Measurements from ENCODE around the gene KDSR. TPM values are rescaled to one million over a fixed set of nuclear protein-coding genes. Genes with fewer than 3 reads are reported as not detected.
A peak's percentile ranks its signal among the peaks of the same experiment; 100 is the strongest.

The KDSR gene
- total and polyA plus RNA-seq, 9 of the 15 experiments (the other 6 are each of a cell fraction or from before 2014, with no cell fraction given), result 4.0 to 24.7 (median 12.4) TPM

DNA sequence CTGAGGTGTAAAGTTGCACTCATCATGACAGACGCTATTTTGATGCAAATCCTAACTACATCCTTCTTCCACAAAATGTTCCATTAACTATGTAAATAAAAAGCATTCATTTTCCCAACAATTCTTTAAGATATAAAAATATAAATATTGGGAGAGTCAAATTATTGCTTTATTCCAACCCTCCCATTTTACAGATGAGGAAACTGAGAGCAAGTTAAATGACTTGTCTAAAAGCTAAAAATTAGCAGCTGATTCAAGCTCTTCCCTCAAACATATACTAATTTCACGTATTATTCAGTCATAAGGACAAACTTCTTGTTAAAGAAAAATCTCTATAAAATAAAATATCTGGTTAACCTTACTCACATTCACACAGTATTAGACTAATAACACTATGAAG lies 16.8 kb downstream of the KDSR start:
- no peaks in the 10 kb centered on the region for H3K9me3 ChIP-seq (replicated peaks; ENCODE audit: control insufficient read depth, insufficient read depth, low read depth, low read length)
- intact Hi-C loops (cut with micrococcal nuclease) (no loop called here), in situ Hi-C loops (cut with MboI) (no loop called here)
- H3K4me3 ChIP-seq, result no peak overlapping the region
- no peaks in the 10 kb centered on the region for H3K27me3 ChIP-seq (ENCODE audit: control insufficient read depth in 2 of 2, insufficient read depth in 2 of 2, low read length in 2 of 2)
- no peaks in the 10 kb centered on the region for H3K4me1 ChIP-seq (replicated peaks in 1 of 2; ENCODE audit: control insufficient read depth in 2 of 2, insufficient read depth in 2 of 2, low read length in 2 of 2)
- H3K9ac ChIP-seq (ENCODE audit: insufficient read depth in 1 of 2, low read depth in 2 of 2, low read length in 2 of 2), result no peak overlapping the region
- DNase-seq (ENCODE audit: extremely low read depth in 1 of 4, low spot score in 3 of 4) (no peak), FAIRE-seq (no peak), ATAC-seq (no peak)
- no peaks in the 10 kb centered on the region for H4K20me1 ChIP-seq (replicated peaks; ENCODE audit: control insufficient read depth, insufficient read depth, low read length)
- H3K36me3 ChIP-seq (ENCODE audit: control insufficient read depth, insufficient read depth, low read length), result peaks cover 50% of the 10 kb centered on the region; the same call in 2 of the 3 replicates
- no TSS peak for BruUV-seq (replicated peaks)
- no peak overlapping the region for H3K27ac ChIP-seq (ENCODE audit: extremely low read depth, low read depth, low read length)
- 50% methylated on average over 2 of the region's 2 CpGs for WGBS (ENCODE audit: insufficient coverage, low coverage, missing lambda C conversion rate)
- TF ChIP-seq NFIX (CRISPR knock-in tag; IDR thresholded peaks at IDR 0.05; ENCODE audit: low read depth) (no peak), DNMT1 (IDR thresholded peaks at IDR 0.05) (no peak), MCM7 (IDR thresholded peaks at IDR 0.05) (no peak), RBM25 (IDR thresholded peaks at IDR 0.05; ENCODE audit: low read depth, low read length, severe bottlenecking) (peak; percentile 83)
- TF ChIP-seq, protein P1, sequence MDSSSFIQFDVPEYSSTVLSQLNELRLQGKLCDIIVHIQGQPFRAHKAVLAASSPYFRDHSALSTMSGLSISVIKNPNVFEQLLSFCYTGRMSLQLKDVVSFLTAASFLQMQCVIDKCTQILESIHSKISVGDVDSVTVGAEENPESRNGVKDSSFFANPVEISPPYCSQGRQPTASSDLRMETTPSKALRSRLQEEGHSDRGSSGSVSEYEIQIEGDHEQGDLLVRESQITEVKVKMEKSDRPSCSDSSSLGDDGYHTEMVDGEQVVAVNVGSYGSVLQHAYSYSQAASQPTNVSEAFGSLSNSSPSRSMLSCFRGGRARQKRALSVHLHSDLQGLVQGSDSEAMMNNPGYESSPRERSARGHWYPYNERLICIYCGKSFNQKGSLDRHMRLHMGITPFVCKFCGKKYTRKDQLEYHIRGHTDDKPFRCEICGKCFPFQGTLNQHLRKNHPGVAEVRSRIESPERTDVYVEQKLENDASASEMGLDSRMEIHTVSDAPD (CRISPR knock-in tag; IDR thresholded peaks at IDR 0.05), result no peak
- TF ChIP-seq, protein P2, sequence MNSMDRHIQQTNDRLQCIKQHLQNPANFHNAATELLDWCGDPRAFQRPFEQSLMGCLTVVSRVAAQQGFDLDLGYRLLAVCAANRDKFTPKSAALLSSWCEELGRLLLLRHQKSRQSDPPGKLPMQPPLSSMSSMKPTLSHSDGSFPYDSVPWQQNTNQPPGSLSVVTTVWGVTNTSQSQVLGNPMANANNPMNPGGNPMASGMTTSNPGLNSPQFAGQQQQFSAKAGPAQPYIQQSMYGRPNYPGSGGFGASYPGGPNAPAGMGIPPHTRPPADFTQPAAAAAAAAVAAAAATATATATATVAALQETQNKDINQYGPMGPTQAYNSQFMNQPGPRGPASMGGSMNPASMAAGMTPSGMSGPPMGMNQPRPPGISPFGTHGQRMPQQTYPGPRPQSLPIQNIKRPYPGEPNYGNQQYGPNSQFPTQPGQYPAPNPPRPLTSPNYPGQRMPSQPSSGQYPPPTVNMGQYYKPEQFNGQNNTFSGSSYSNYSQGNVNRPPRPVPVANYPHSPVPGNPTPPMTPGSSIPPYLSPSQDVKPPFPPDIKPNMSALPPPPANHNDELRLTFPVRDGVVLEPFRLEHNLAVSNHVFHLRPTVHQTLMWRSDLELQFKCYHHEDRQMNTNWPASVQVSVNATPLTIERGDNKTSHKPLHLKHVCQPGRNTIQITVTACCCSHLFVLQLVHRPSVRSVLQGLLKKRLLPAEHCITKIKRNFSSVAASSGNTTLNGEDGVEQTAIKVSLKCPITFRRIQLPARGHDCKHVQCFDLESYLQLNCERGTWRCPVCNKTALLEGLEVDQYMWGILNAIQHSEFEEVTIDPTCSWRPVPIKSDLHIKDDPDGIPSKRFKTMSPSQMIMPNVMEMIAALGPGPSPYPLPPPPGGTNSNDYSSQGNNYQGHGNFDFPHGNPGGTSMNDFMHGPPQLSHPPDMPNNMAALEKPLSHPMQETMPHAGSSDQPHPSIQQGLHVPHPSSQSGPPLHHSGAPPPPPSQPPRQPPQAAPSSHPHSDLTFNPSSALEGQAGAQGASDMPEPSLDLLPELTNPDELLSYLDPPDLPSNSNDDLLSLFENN (IDR thresholded peaks at IDR 0.05; ENCODE audit: low read depth in 2 of 2, low read length in 2 of 2), result no peak
- TF ChIP-seq, protein P3, sequence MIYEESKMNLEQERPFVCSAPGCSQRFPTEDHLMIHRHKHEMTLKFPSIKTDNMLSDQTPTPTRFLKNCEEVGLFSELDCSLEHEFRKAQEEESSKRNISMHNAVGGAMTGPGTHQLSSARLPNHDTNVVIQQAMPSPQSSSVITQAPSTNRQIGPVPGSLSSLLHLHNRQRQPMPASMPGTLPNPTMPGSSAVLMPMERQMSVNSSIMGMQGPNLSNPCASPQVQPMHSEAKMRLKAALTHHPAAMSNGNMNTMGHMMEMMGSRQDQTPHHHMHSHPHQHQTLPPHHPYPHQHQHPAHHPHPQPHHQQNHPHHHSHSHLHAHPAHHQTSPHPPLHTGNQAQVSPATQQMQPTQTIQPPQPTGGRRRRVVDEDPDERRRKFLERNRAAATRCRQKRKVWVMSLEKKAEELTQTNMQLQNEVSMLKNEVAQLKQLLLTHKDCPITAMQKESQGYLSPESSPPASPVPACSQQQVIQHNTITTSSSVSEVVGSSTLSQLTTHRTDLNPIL (CRISPR knock-in tag; IDR thresholded peaks at IDR 0.05), result no peak
- H3K4me2 ChIP-seq (ENCODE audit: insufficient read depth, low read length), result no peak overlapping the region
- ChIA-PET POLR2A (interaction anchor here (0.7 to 1.3 kb wide), 2 partner anchors 11 to 17 kb away, joined by 5 read pairs; partner anchors contain the start of gene KDSR), CTCF (ENCODE audit: low intra/inter-chr PET ratio) (no interaction called here)
- no peaks in the 10 kb centered on the region for H3K79me2 ChIP-seq (ENCODE audit: control insufficient read depth, insufficient read depth, low read length)
- H3K9me1 ChIP-seq (ENCODE audit: control insufficient read depth, insufficient read depth, low read length), result no peaks in the 10 kb centered on the region
- H2AFZ ChIP-seq (ENCODE audit: low read depth, low read length), result no peak overlapping the region
